GM18508 (cell line): ENCODE data around the gene TUBB8.
"Not testable (repeated sequence)": the region's sequence is repeated elsewhere in the genome, so short reads cannot be mapped to it uniquely, and the experiment has no call there.

Experiments
- ATAC-seq: cut with Tn5 transposase; IDR thresholded peaks from one replicate; pipeline ENCODE4 v1.9.1; 2021; ENCODE audit warnings: moderate number of reproducible peaks; ENCODE audit not compliant: insufficient read depth, unreplicated experiment

The TUBB8 gene

DNA sequence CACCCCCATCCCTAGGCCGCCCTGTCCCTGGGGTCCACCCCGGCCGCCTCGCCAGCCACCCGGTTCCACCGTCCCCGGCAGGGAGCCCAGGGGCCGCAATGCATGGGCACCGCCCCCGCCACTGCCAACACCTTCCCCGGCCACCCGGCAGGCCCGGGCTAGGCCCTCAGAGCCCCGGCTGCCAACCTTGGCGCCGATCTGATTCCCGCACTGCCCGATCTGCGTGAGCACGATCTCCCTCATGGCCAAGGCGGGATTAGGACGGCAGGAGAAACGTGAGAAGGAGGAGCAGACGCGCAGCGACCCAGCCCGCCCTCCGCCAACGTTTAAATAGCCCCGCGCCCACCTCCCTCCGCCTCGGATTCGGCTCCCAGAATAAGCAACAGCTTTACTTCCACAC lies at the start of gene TUBB8:
TUBB8 (minus strand) TSS at position 301 of the 400 bp plus-strand sequence; CDS start at position 243, 58 bp downstream.
- ATAC-seq: no peak

DNA sequence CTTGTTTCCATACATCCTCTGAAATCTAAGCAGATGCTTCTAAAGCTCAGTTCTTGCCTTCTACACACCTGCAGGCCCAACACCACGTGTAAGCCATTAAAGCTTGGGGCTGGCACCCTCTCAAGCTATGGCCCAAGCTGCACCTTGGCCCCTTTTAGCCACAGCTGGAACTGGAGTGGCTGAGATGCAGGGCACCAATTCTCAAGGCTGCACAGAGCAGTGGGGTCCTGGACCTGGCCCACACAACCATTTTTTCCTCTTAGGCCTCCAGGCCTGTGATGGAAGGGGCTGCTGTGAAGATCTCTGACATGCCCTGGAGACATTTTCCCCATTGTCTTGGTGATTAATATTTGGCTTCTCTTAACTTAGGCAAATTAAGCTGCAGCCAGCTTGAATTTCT lies 47.4 kb upstream of the TUBB8 start:
- no peak for ATAC-seq

DNA sequence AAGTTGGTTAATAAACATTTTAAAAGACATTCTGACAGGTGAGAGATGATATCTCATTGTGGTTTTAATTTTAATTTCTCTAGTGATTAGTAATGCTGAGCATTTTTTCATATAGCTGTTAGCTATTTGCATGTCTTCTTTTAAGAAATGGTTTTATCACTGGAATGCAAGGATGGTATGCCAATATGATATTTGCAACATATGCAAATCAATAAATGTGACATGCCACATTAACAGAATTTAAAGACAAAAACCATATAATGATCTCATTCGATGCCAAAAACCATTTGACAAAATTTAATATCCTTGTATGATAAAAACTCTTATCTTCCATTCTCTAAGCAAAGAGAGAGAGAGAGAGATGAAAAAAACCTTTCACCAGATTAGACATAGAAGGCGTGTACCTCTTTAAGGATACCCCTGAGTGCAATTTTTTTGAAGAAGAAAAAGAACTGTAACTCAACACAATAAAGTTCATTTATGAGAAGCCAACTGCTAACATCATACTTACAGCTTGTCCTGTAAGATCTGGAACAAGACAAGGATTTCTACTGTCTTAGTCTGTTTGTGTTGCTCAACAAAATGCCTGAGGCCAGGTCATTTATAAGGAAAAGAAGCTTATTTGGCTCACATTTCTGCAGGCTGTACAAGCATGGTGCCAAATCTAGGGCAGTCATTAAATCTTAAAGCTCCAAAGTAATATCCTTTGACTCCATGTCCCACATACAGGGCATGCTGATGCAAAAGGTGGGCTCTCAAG lies 46.4 kb upstream of the TUBB8 start:
- no peak for ATAC-seq

DNA sequence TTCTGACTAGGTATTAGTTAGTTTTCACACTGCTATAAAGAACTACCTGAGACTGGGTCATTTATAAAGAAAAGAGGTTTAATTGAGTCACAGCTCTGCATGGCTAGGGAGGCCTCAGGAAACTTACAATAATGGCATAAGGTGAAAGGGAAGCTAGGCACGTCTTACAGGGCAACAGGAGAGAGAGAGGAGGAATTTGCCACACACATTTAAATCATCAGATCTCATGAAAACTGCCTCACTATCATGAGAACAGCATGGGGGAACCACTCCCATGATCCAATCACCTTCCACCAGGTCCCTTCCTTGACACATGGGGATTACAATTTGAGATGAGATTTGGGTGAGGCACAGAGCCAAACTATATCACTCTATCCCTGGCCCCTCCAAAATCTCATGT lies 45.5 kb upstream of the TUBB8 start:
- no peak for ATAC-seq

DNA sequence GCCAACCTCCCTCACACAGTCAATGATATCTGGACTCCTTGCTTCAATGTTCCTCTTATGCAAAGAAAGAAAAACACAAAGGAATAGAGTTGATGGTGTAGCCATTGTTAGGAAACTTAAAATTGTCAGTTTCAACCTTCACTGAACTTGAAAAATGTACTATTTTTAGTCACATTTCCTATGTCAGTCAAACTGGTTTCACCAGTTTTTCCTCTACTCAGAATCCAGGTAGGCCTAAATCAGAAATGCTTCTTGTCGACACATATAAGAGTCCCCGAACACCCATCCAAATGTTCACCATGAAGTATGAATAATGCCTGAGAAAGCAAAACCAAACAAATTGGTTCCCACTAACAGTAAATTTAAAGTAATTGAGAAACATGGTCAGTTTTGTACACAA lies 43.8 kb upstream of the TUBB8 start:
- ATAC-seq: no peak

DNA sequence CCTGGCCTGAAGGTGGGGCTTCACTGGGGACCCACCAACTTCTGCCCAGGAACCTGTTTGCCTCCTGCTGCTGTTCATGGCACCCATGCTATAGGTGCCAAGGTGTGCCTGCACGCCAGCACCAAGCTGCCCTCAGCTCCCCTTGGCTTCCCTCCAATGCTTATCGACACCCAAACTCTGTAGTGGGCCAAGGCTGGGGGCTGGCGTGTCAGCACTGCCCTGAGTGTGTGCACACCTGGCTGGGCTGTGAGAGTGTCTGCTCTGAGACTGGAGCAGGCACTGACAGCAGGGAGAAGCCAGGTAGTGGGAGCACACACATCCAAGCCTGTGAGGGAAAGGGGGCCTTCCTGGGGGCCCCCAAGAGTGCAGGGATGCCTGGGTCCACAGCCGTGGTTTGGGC lies 43.1 kb upstream of the TUBB8 start:
- no peak for ATAC-seq

DNA sequence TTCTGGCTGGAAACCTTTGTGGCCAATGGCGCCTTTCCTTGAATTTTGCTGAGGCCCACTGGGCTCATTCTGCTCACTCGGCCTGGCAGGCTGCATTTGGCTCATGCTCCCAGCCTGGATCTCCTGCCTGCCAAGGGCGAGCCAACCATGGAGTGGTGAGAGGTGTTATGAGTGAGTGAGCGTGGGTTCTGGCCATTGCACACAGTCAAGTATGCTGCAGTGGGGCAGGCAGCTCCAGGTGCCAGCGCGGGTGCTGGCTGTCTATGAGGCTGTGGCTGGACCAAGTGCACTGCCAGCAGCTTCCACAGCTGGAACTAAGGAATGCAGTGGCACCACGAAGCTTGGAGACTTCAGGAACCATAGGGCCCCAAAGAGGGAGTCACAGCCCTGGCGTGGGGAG lies 42.2 kb upstream of the TUBB8 start:
- ATAC-seq: no peak

DNA sequence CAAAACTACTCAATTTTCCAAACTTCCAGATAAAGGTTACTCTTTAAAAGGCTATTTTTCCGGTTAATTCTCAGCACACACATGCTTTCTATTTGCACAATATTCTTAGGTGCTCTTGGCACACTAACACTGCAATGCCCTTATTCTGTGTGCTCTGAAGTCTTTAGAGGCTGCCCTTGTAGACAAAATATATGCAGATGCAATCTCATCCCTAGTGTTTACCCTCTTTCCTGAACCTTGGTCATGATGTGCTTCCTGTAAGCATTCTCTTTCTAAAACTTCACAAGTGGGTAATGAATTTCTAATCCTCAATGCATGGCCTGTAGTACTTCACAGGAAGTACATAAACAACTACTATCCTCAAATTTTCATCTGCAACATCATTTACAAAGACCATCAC lies 41.1 kb upstream of the TUBB8 start:
- ATAC-seq: no peak

DNA sequence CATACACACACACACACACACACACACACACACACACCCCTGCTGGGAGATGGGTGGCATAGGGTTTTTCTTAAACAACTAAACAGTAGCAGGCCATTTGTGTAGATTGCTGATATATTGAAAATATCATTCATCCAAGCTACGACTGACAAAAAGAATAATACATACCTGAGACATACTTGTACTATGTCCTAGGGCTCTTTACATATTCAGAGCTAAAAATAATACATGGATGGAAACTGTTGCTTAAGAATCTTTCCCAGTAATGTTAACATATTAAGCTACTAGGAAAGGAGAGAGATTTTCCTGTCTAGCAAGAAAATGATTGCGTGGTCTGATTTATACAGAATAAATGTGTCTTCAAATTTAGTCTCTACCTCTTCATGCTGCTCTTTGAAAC lies 40.2 kb upstream of the TUBB8 start:
- no peak for ATAC-seq

DNA sequence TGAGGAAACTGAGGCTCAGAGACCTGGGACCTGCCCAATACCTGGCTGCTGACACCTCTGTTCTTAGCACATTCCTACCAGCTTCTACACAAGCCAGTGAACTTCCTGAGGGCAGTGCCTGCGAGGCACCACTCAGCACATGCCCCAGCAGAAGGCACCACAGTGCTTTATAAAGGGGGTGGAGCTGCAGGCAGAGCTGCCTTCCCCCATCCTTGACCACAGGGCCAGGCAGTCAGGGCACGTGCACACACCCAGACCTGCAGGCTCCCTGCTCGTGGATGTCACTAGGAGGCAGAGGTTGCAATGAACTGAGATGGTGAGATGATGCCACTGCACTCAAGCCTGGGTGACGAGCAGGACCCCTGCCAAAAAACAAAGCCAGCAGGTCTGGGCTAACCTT lies 39.2 kb upstream of the TUBB8 start:
- no peak for ATAC-seq

DNA sequence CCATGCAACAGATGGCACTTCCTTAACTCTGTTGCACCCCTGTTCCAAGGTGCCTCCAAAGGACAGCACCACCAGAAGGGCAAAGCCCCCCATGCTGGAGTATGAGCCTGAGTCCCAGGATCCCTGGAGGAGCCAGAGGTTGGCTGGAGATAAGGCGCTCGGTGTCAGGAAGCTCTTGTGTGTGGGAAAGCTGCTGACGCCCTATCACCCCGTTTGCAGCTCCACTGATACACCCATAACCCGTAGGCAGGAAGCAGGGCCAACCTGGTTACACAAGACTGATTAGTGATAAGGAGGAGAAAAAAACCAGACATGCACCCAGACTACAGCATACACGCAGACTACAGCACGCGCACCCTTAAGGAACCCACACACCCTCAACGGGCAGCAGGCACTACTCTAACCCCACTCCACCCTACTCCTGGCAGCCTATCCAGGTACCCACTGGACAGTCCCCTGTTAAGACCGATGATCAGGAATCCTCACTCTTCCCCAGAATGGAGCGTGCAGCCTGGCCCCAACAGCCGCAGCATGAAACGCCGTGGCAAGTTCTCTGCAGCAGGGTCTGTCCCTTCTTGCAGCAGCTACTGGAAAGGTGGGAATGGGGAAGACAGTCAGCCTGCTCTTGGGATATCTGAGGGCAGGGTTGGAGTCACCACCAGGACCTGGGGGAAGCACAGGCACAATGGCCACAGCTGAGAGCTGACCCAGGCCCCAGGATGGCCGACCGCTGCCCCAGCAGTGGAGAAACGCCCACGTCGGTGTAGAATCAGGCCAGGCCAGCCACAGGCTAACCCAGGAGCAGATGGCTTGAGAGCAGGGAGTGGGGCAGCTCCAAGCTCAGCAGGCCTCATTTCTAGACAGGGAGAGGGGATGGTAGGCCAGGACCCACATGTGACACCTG lies 38.3 kb upstream of the TUBB8 start:
- no peak for ATAC-seq

DNA sequence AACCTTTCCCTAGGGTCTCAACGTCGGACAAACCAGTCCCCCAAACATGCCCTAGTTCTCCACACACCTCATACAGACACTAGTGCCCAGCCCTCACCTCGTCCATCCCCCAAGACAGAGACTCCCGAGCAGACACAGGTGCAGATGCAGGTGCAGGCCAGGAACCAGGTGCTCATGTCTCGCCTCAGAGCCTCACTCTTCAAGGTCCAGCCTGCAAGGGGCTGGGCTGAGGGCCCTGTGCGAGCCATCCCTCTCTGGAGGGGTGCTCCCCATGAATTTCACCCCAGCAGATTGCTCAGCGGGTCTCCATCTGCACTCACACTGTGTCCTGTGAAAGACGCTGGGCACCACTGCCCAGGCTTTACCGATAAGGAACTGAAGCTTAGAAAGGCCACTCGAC lies 36.9 kb upstream of the TUBB8 start:
- ATAC-seq: no peak

DNA sequence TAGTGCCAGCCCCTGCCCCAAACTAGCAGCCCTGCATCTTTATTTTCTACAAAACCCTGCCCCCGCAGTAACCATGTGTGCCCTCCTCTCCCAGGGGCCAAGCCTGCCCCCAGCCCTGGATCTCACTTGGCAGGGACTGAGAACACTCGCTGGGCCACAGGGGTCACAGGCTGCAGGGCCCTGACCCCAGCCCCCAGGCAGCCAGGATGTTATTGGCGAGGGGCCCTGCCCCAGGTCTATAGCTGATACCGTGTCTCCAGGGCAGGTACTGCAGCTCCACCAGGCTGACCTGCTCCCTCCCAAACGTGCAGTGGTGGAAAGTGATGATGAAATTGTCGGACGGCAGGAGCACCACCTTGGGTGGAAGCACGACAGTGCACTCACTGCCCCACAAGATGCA lies 35.9 kb upstream of the TUBB8 start:
- no peak for ATAC-seq

DNA sequence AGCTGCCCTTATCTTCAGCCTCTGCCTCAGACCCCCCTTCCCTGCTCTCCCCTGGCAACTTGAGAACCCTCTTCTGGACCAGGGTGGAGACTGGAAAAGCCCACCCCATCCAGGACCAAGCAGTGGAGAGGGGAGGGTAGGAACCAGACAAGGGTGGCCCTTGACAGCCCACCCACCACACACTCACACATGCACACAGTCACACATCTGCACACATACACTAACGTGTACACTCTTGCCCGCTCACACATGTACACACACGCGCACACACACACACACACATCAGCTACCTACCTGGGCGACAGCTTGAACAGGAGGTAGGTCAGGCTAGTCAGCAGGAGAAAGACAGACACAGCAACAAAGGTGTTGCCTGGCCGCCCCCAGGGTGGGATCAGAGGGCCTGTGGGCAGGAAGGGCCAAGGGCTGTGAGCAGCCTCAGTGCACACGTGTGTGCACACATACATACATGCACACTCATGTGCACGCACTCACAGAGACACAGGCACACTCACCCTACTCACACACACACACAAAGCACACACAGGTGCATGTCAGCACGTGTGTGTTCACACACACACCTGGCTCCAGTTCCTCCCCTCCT lies 34.9 kb upstream of the TUBB8 start:
- no peak for ATAC-seq

DNA sequence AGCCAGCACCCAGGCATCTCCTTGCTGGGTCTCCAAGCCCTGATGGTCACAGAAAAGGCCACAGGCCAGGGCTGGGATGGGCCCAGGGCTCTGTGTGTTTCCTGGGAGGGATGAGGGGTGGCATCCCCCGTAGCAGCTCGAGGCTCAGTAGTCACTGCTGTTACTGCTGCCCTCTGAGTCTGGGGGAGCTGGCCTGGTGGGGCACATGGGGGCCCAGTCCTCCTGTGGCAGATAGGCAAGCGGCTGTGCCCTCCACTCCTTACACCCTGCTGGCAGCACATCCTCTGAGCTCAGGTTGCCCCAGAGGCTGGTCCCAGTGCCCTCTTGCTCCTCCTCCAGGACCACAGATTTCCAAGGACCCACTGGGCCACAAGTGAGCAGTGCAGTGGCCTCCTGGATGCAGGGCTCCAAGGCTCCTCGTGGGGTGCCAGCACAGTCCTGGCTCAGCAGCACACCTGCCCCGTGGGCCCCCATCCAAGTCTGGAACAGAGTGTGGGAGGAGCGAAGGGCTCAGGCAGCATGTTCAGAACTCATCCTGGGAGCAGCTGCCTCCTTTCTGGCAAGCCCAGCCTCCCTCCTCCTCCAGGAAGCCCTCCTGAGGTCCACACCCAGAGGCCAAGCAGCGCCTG lies 31.5 kb upstream of the TUBB8 start:
- no peak for ATAC-seq

DNA sequence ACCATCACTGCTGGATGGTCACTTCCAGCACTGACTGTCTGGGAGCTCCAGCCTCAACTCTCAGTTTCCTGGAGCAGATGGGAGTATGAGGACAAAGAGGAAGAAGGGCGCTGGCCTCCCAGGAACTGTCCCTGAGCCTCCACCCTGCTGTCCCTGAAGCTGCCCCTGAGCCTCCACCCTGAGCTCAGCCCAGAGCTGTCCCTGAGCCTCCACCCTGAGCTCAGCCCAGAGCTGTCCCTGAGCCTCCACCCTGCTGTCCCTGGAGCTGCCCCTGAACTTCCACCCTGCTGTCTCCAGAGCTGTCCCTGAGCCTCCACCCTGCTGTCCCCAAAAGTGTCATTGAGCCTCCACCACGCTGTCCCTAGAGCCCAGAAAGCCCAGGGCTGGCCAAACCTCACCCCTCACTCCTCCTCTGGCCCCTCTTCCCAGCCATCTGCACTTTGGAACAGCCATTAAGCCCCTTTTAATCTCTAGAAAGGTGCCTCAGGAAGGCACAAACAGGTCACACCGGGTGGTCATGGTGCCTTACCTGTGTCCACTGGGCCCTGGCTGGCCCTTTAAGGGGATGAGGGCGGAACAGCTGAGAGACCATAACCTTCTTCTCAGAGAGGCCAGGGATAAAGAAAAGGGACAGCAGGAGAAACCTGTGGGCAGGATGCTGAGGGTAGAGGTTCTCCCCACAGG lies 30.6 kb upstream of the TUBB8 start:
- no peak for ATAC-seq

DNA sequence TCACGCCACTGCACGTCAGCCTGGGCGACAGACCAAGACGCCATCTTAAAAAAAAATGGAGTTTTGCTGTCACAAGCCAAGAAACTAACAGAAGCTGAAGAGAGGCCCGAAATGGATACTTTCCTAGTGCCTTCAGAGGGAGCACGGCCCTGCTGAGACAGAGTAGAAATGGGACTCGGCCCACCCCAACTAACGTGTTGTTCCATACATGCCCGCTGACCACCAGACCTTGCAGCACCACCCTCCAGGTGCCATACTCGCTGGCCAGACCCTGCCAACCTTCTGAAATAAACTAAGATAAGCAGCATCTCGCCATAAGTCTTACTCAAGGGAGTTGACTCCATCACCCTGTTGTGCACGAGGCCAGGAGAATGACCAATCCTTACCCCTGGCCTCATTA lies 29.5 kb upstream of the TUBB8 start:
- ATAC-seq: no peak

DNA sequence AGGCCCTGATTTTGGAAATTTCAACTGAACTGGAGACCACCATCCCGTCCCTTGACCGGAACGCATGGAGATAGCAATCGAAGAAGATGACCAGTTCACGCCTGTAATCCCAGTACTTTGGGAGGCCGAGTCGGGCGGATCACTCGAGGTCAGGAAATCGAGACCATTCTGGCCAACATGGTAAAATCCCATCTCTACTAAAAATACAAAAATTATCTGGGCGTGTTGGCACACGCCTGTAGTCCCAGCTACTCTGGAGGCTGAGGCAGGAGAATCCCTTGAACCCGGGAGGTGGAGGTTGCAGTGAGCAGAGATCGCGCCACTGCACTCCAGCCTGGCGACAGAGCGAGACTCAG lies 25.1 kb upstream of the TUBB8 start:
- not testable (repeated sequence) for ATAC-seq

DNA sequence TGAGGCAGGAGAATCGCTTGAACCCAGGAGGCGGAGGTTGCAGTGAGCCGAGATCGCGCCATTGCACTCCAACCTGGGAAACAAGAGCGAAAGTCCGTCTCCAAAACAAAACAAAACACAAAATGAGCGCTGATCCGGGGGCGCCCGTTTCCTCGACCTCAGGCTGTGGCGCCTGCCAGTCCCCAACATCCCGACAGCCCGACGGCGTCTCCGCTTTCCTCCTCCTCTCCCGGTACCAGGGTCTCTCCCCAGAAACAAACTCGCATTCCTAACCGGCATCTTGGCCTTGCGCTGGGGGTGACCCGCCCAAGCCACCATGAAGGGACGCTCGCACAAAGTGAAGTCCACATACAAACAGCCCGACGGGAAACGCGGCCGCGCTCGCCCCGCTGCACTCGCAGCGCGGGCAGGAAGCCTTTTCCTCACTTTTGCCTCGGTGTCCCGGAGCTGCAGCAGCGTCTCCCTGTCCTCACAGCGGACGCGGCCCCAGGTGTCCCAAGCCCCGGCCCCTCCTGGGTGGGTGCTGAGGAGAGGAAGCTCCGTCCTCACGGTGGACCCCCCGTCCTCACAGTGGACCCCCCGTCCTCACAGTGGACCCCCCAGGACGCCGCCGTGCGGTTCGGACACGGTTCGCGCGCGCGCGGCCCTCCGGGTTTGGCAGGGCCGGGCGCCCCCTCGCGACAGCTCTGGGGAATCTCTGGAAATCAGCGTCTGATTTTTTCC lies 24.6 kb upstream of the TUBB8 start:
- ATAC-seq: not testable (repeated sequence)

DNA sequence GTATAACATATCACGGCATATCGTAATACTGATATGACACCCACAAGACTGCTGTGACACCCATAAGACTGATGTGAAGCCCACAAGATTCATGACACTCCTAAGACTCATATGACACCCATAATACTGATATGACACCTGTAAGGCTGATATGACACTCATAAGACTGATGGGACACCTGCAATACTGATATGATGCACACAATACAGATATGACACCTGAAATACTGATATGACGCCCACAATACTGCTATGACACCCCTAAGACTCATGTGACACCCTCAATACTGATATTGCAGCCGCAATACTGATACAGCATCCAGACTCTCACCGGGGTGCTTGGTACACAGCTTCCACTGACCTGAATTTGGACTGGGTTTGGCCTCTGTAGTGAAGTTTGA lies 19.1 kb upstream of the TUBB8 start:
- ATAC-seq: not testable (repeated sequence)
